HG03342 (cell line): ENCODE results near the gene SORCS2.
"Not testable (repeated sequence)": the region's sequence is repeated elsewhere in the genome, so short reads cannot be mapped to it uniquely, and the experiment has no call there.

ENCODE experiments used
- ATAC-seq: cut with Tn5 transposase; IDR thresholded peaks from one replicate; pipeline ENCODE4 v1.9.1; 2021; ENCODE audit warnings: mild to moderate bottlenecking, moderate library complexity; ENCODE audit not compliant: unreplicated experiment

SORCS2 gene

GRCh38 chr4:7433376-7434140, 241.2 kb downstream of the SORCS2 start:
- ATAC-seq = no peak

GRCh38 chr4:7434141-7434765, 241.9 kb downstream of the SORCS2 start:
- ATAC-seq = no peak

GRCh38 chr4:7434766-7435150, 242.4 kb downstream of the SORCS2 start, which contains the start of gene PSAPL1:
PSAPL1 (minus strand) TSS chr4:7434930; CDS start chr4:7434879, 51 bp downstream.
- ATAC-seq = no peak

DNA sequence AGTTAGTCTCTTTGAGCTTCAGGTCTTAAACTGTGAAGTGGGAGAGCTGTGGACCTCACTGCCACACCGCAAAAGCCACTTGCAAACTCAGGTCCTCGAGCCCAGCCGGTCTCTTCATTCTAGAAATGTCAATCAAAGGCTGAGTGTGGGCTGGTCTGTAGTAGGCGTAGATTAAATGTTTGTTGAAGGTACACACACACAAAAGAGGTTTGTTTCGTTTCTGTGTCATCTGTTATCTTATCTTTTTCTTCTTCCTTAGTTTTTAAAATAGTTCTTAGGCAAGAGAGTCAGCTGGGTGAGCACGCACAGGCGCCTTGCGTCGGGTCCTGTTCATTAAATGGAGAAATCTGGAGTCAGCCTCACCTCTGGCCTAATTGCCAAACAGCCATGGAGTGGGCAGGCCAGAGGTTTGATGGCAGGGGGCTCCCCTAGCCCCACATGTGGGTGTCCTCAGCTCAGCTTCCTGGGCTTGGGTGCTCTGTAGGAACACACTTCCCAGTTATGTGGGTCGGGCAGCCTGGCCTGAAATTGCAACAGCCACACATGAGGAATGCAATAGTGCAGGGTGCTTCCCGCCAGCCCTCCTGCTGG, 243.2 kb downstream of the SORCS2 start:
- no peak for ATAC-seq

GRCh38 chr4:7436256-7436655, 243.9 kb downstream of the SORCS2 start:
- ATAC-seq = no peak

DNA sequence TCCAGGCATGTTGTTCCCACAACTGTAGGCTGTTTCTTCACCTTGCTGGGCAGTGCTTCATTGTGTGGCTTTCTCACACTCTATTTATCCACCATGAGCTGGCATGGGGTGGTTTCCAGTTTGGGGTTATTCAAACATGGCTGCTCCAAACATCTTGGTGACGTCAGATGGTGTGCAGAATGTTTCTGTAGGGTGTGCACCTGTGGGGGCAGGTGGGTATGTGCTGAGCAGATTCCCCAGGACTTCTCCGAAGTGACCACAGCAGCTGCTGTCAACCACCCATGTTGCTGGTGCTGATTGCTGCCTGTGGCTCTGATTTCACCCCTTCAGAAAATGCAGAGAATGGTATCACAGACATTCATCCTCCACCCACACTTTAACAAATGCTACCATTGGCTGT, 247.4 kb downstream of the SORCS2 start:
- ATAC-seq = no peak

- ATAC-seq = no peak
These were observed 248.9 kb downstream of the SORCS2 start for GRCh38 chr4:7441201-7441600.

DNA sequence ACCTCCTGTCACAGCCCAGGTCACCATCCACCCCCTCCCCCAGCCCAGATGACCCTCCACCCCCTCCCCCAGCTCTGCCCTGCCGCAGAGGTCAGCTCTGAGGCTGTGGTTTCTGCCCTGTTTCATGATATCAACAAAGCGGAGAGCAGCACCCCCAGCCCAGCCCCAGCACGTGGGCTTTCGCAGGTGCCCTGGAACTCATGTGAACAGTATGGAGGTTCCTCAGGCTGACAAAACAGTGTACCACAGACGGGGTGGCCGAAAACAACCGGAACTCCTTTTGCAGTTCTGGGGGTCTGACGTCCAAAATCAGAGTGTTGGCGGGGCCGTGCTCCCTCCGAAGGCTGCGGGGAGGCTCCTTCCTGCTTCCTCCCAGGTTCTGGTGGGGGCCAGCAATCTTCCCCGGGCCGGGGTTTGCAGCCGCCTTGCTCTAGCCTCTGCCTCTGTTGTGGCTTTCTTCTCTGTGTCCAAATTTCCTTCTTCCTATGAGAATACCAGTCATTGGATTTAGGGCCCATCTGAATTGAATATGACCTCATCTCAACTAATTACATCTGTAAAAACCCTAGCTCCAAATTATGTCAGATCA, 250.3 kb downstream of the SORCS2 start:
- ATAC-seq = no peak

DNA sequence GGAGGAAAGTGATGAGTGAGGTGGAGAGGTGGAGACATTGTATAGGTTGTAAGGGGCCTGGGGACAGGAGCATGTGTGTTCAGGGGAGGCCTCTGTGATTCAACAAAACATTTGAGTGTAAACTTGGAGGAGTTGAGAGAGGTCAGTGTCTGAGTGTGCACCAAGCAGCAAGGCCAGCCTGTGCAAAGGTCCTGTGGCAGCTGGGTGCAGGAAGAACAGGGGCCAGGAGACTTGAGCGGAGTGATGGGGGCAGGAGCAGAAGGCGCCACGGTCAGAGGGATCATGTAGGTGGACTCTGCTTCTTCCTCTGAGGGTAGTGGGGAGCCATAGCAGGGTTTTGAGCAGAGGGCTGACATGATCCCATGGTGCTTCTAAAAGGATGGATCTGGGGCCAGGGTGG, 252.0 kb downstream of the SORCS2 start:
- no peak for ATAC-seq

DNA sequence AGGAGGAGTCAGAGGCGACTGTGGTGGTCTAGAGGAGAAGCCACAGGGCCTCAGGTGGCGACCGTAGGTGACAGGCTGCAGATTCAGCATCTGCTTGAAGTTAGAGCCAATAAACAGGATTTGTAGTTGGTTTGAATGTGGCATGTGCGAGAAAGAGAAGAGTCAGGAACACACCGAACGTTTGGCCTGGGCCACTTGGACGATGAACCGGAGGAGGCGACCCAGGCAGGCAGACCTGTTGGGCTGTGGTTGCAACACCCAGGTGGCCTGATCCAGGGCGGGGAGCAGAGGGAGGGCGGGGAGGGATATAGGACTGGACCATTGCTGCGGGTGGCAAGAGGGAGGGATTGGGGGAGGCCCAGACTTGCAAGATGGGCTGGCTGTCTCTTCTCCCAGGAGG, 252.4 kb downstream of the SORCS2 start:
- no peak for ATAC-seq

GRCh38 chr4:7447236-7447635, 254.9 kb downstream of the SORCS2 start:
- ATAC-seq = no peak

GRCh38 chr4:7448036-7448435, 255.7 kb downstream of the SORCS2 start:
- ATAC-seq = no peak

DNA sequence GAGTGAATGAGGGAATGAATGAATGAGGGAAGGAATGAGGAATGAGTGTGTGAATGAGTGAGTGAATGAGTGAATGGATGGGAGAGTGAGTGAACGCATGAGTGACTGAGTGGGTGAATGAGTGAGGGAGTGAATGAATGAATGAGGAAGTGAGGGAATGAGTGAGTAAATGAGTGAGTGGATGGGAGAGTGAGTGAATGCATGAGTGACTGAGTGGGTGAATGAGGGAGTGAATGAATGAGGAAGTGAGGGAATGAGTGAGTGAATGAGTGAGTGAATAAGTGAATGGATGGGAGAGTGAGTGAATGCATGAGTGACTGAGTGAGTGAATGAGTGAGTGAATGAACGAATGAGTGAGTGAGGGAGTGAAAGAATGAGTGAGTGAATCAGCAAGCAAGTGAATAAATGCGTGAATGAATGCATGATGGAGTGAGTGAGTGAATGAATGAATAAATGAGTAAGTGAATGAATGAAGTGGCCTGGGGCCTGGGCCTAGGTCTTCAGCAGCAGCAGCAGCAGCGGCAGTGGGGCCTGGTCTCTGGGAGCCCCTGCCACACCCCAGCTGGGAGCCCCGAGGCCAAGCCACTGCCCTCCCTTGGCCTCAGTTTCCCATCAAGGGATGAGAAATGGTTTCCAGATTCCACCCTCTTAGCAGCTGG, 258.6 kb downstream of the SORCS2 start:
- no peak for ATAC-seq

DNA sequence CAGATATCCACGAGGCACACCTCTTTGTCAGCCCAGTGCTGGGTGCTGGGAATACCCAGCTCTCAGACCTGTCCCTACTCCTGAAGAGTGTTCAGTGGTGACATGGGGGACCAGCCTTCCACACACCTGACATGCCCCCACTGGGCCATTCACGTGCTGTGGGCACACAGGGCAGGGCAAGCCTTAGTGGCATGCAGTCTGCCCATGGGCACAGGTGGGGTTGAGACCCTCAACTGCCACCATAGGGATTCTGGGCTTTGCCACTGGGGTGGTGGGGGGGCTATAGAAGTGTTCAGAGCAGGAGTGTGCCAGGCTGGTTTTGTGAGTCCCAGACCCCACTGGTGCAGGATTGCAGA, 259.1 kb downstream of the SORCS2 start:
- no peak for ATAC-seq

DNA sequence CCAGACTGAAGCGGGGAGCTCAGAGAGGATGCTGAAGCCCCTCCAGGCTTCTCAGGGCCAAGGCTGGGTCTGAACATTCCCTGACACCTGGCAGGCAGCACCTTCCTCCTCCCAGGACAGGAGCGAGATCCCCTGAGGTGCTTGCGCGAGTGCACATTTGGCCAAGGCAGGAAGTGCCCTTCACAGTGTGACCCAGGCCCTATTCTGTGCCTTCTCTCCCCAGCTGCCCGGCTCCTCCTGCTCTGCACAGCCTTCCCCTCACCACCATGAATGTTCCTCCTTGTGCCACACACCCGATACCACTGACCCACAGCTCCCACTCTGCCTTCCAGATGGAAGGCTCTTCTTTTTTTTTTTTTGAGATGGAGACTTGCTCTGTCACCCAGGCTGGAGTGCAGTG, 259.5 kb downstream of the SORCS2 start:
- no peak for ATAC-seq

- not testable (repeated sequence) for ATAC-seq
These were observed 260.5 kb downstream of the SORCS2 start for GRCh38 chr4:7452802-7453201.

GRCh38 chr4:7457201-7458065, 265.1 kb downstream of the SORCS2 start:
- no peak for ATAC-seq

GRCh38 chr4:7458066-7458425, 265.7 kb downstream of the SORCS2 start:
- no peak for ATAC-seq

- no peak for ATAC-seq
These were observed 266.1 kb downstream of the SORCS2 start for GRCh38 chr4:7458477-7458876.

DNA sequence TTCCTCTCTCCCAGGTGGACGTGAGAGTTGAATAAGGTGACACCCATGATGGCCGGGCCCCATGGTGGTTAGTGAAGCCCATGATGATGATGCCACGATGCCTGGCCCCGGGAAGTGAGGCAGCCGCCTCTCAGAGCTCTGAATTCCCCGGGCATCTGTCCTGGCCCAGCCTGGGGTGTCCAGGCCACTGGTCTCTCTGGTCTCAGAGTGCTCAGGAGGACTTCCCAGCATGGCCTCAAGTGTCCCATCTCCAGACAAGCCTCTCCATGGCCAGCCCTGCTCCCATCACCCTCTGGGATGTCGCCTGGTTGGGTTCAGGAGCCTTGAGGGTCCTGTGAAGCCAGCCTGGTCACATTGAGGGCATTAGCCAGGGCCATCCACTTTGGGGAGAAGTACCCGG, 267.1 kb downstream of the SORCS2 start:
- ATAC-seq = no peak

GRCh38 chr4:7460566-7460965, 268.2 kb downstream of the SORCS2 start:
- no peak for ATAC-seq
